H1 (cell line): ENCODE measurements around the gene SIT1.

Source experiments
- CTCF ChIP-seq, 3 experiments: IDR thresholded peaks; 1 replicate in 2 of 3; 2 replicates in 1 of 3; pipeline versions ENCODE4 v1.5.1 to v1.6.1; 2011; ENCODE audit warnings: low read length in 3 of 3, mild to moderate bottlenecking in 3 of 3, inconsistent platforms in 2 of 3, low read depth in 1 of 3, moderate library complexity in 1 of 3; ENCODE audit not compliant: insufficient read depth in 1 of 3; ENCODE audit errors: control extremely low read depth in 1 of 3
- TEAD4 ChIP-seq: IDR thresholded peaks from 2 replicates; pipeline ENCODE4 v1.6.1; 2012; ENCODE audit warnings: low read depth, low read length, inconsistent platforms, mixed read lengths

DNA sequence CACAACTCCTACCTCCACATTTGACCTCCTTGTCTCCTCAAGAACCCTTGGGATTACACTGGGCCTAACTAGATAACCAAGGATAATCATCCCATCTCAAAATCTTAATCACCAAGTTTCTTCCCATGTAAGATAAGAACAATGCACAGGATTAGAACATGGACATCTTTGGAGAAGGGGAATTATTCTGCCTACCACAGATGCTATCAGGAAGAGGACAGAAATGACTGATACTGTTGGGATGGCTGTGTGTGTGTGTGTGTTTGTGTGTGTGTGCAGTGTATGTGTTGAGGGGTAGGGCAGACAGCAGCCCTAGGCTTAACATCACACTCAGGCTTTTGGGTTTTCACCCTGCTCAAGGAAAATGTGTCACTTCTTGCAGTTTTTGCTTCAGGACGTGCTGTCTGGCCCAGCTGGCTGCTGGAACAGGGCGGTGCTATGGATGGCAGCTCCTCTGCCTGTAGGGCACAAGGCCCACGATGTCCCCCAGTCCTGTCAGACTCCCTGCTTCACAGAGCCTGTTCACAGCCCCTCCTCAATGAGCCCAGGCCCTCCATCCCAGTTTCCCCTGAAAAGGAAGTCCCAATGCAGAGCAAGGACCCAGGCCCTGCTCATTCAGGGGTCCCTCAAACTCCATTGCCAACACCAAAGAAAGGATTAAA is 30.7 kb upstream of the SIT1 start:
- TF ChIP-seq CTCF (IDR thresholded peaks at IDR 0.05; ENCODE audit: control extremely low read depth in 1 of 3, insufficient read depth in 1 of 3, low read depth in 1 of 3, low read length in 3 of 3) (no peak), TEAD4 (no peak)
